ENCODE data around the gene ADGRV1. TPM values are rescaled to one million over a fixed set of nuclear protein-coding genes. Genes with fewer than 3 reads are reported as not detected.

Gene ADGRV1
- total and polyA plus RNA-seq, 12 donors, result 0.03 to 1.4 (median 0.44) TPM; not detected in 6

DNA sequence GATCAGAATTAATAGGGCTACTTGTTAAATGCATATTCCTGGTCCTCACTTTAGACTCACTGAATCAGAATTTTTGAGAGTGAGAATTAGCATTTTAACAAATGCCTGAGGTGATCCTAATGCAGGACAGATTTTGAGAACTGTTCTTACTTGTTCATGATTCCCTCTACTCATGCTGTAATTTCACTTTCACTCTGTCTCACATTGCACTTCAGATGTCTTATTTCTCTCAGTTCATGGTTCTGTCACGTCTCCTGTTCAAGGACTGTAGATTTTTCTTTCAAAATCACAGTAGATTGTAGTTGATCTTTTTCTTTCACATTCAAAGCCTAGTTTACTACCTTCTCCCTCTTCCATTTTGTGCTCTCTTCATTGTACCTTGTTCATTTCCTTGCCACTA lies 54.3 kb downstream of the ADGRV1 start:
- WGBS, 2 donors, result 57 to 76% methylated on average over 1 of the region's 1 CpG
- Histone ChIP-seq H3K4me3 (no peak overlapping the region), H3K27me3 (peaks cover 0 to 10% (median 0%) of the 10 kb centered on the region in 7 donors), H3K36me3 (no peaks in the 10 kb centered on the region), H3K27ac (no peak overlapping the region), H3K4me1 (no peaks in the 10 kb centered on the region), H3K9me3 (no peaks in the 10 kb centered on the region)
- no peak for ATAC-seq
- no peak for DNase-seq
- intact Hi-C loops (cut with DNase I), result no loop called here
- TF ChIP-seq CTCF (IDR thresholded peaks at IDR 0.05), result no peak

DNA sequence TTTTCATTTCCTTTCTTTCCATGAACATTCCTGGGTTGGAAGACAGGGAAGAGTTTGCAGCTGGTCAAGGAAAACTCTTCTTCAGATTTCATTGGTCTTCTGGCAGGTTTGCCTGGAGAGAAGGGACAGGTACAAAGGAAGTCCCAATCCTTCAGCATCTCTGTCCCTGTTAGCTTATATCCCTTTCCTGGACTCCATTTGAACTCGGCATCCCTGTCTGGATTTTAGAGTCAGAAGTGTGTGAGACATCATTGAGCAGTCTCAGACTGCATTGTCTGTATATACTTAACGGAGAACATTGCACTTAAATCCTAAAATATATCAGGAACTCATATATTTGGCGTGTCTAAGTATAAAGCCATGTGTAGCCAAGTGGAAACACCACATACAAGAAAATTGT lies 54.9 kb downstream of the ADGRV1 start:
- no peak overlapping the region for H3K4me3 ChIP-seq
- intact Hi-C loops (cut with DNase I), result no loop called here
- ATAC-seq (no peak), DNase-seq (no peak)
- H3K27ac ChIP-seq, result no peak overlapping the region
- 83 to 88% methylated on average over 3 of the region's 3 CpGs for WGBS, 2 donors
- H3K27me3 ChIP-seq, result peaks cover 0 to 8% (median 0%) of the 10 kb centered on the region in 7 donors
- H3K36me3 ChIP-seq, result no peaks in the 10 kb centered on the region
- no peak for TF ChIP-seq CTCF (IDR thresholded peaks at IDR 0.05)
- no peaks in the 10 kb centered on the region for H3K4me1 ChIP-seq
- no peaks in the 10 kb centered on the region for H3K9me3 ChIP-seq

DNA sequence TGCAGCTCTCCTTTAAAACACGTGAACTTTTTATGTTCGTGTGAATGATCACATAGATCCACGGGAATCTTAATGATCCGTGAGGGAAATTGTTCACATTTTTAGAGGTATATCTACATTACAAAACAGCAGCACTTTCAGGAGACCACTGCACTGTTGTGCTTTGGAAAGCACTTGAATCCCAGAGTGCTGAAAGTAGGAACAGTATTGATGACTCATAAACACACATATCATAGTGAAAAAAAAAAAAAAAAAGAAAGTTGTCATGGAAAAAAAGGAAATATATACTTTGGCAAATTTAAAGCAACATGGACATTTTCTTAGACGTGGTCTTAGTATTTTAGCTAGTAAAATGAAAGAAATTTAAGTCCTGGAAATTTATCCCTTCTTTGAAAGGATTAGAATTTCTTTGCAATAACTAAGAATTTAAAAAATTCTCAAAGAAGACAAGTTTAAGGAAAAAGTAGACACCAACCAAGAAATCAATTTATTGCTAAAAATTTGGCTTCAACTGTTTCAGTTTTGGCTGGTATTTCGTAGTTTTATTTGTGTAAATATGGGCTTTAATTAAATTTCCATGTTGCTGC lies 55.4 kb downstream of the ADGRV1 start:
- H3K27ac ChIP-seq, result no peak overlapping the region
- DNase-seq, result no peak
- TF ChIP-seq CTCF (IDR thresholded peaks at IDR 0.05), result no peak
- H3K4me3 ChIP-seq, result no peak overlapping the region
- intact Hi-C loops (cut with DNase I), result no loop called here
- peaks cover 0 to 2% (median 0%) of the 10 kb centered on the region in 7 donors for H3K27me3 ChIP-seq
- no peaks in the 10 kb centered on the region for H3K9me3 ChIP-seq
- H3K4me1 ChIP-seq, result no peaks in the 10 kb centered on the region
- no peaks in the 10 kb centered on the region for H3K36me3 ChIP-seq
- WGBS, 2 donors, result 77 to 79% methylated on average over 6 of the region's 6 CpGs
- no peak for ATAC-seq

DNA sequence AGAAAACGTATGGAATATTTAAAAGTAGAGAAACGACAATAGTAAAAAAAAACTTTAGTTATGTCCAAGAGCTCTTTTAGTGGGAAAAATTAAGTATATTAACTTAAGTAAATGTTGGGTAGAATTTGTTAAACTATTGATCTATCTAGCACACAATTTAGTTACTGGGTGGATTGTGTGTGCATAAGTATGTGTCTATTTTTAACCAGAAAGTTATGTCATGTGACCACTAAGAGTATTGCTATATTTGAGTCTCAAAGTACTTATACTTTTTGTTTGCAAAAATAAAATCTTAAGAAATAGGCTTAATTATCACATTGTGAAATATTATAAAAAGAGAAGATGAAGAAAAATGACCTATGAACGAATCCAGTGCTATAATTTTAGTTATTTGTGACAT lies 56.8 kb downstream of the ADGRV1 start:
- Histone ChIP-seq H3K36me3 (no peaks in the 10 kb centered on the region), H3K27me3 (no peaks in the 10 kb centered on the region), H3K4me3 (no peak overlapping the region), H3K27ac (no peak overlapping the region), H3K4me1 (no peaks in the 10 kb centered on the region), H3K9me3 (no peaks in the 10 kb centered on the region)
- intact Hi-C loops (cut with DNase I), result no loop called here
- WGBS, 2 donors, result 73 to 78% methylated on average over 3 of the region's 3 CpGs
- ATAC-seq, result no peak
- no peak for TF ChIP-seq CTCF (IDR thresholded peaks at IDR 0.05)
- no peak for DNase-seq

Measured in heart right ventricle (tissue), 16 donors.